WI38 (cell line): ENCODE measurements around the gene THEMIS.
"Not testable (repeated sequence)": the region's sequence is repeated elsewhere in the genome, so short reads cannot be mapped to it uniquely, and the experiment has no call there.

Experiments
- H3K4me3 ChIP-seq: 2 replicates; pipeline ENCODE4 v1.5.1; 2011; ENCODE audit warnings: low read depth, mild to moderate bottlenecking, control low read depth, low read length
- CTCF ChIP-seq: IDR thresholded peaks from 2 replicates; pipeline ENCODE4 v1.5.1; 2012; ENCODE audit warnings: low read depth, mild to moderate bottlenecking, control low read depth, low read length

THEMIS gene

DNA sequence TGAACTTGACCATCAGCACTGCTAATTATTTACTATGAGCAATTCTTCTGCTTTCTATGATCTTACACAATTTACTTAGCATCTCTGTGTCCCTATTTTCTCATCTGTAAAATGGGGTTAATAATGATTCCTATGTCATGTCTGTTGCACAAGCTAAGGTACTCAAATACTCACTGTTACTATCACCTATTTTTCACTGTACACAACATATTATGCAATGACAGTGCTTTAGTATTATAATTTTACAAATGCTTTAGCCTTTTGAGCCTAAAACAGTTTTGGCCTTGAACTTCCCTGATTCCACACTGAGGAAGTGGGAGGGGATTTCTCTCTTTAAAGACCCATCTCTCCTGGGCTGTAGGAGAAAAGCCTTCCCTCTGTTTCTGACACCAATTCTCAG lies 36.9 kb upstream of the THEMIS start:
- no peak for TF ChIP-seq CTCF
- H3K4me3 ChIP-seq, result no peak overlapping the region

- no peak for TF ChIP-seq CTCF
- no peak overlapping the region for H3K4me3 ChIP-seq
These were observed 36.2 kb upstream of the THEMIS start for GRCh38 chr6:127937102-127937501.

- TF ChIP-seq CTCF, result no peak
- H3K4me3 ChIP-seq, result no peak overlapping the region
These were observed 34.1 kb upstream of the THEMIS start for GRCh38 chr6:127934956-127935355.

DNA sequence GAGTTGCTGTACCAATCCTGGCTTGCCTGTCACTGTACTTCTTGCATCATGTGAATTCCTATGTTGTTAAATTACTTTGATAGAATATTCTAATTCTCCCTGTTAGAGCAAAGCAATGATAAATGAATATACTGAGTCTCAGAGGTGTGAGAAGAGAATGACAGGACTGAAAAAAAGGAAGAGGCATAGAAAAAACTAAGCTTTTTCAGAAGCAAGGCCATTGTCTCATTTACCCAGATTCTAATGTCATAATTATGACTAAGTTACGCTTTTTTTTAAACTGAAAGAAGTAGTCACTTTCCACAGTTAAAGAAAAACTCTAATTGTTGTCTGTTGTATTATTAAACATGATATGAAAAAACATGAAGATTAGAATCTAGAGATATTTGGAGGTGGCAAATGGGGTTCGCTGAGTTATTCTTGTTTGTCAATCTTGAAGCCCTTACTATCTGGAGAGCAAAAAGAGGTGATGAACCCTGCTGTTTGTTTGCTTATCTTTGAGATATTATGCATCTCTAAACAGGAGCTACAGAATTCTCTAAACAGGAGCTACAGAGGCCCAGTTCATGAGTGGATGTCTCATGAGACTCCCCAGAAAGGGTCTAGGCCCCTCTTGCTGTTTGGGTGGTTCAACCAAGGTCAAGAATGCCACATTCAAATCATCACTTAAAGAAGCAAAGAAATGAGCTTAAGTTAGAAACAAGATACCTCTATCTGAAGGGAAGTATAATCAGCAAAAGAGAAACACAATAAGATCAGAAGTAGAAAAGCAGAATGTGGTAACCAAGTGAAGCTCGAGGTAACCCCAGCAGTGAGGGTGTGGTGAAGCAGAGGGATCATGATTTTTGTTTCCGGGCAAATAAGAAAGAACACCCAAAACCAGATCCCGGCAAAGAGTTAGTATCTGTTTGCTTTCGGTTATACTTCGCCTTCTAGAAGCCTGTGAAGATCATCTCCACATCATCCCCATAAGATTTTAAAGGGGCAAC lies 33.3 kb upstream of the THEMIS start:
- H3K4me3 ChIP-seq, result no peak overlapping the region
- TF ChIP-seq CTCF, result no peak

GRCh38 chr6:127933137-127933536 lies 32.3 kb upstream of the THEMIS start:
- TF ChIP-seq CTCF, result no peak
- H3K4me3 ChIP-seq, result no peak overlapping the region

DNA sequence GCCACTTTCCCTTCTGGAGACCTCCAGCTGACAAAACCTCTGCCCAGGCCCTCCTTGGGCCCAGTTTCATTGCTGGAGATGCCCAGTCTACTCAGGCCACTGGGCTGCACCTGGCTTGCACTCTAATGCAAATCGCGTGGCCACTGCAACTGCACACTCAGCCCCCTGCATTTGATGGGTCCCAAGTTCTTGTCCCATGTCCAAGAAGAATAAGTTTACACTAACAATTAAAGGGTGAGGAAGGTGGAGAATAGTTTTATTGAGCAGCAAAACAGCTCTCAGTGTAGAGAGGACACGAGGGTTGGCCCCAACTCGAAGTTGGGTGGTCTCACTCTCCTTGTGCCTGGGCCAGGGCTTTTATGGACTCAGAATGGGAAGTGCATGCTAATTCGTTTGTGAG lies 31.9 kb upstream of the THEMIS start:
- no peak for TF ChIP-seq CTCF
- no peak overlapping the region for H3K4me3 ChIP-seq

- not testable (repeated sequence) for H3K4me3 ChIP-seq
These were observed 25.6 kb upstream of the THEMIS start for GRCh38 chr6:127926441-127926840.

DNA sequence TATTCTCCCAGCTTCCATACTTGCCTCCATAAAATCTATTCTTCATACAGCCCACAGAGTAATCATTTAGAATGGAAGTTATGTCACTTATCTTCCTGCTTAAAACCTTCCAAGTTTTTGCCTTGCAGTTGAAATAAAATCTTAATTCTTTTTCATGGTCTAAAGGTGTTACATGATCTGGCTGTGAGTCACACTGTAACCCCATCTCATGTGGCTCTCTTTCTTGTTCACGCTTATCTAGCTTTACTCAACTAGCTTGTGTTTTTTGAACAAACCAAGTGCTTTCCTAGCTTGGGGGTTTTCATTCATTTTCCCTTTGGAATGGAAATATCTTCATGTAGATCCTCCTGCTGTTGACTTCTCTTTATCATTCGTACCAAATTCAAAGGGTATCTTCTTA lies 23.6 kb upstream of the THEMIS start:
- H3K4me3 ChIP-seq, result no peak overlapping the region
- TF ChIP-seq CTCF, result no peak
